Lower leg skin (tissue), 3 donors: ENCODE measurements around the gene TMPRSS11A.

Experiments used
- POLR2A ChIP-seq, 2 donors: fragments of 450-650 bp; IDR thresholded peaks; one replicate each; pipeline ENCODE4 v1.6.1; 2016 to 2017; ENCODE audit warnings: antibody characterized with exemption in 2 of 2, mild to moderate bottlenecking in 1 of 2, moderate library complexity in 1 of 2
- TF ChIP-seq, protein P1 (sequence below), 3 donors: fragments of 450-650 bp; IDR thresholded peaks; one replicate each; pipeline ENCODE4 v1.5.1; 2016; ENCODE audit warnings: antibody characterized with exemption in 3 of 3, mild to moderate bottlenecking in 3 of 3, moderate library complexity in 2 of 3

DNA sequence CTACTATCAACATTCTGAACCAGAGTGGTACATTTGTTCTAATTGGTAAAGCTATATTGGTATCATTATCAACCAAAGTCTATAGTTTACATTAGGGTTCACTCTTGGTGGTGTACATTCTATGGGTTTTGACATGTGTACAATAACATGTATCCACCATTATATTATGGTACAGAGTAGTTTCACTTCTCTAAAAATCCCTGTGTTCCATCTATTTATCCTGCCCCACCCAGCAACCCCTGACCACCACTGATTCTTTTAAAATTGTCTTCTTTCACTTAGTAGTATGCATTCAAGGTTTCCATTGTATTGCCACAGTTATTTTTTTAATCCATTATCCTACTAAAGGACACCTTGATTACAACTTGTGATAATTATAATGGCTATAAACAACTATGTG lies 64.2 kb downstream of the TMPRSS11A start:
- no peak for TF ChIP-seq POLR2A (IDR thresholded peaks at IDR 0.05)
- TF ChIP-seq, protein P1, sequence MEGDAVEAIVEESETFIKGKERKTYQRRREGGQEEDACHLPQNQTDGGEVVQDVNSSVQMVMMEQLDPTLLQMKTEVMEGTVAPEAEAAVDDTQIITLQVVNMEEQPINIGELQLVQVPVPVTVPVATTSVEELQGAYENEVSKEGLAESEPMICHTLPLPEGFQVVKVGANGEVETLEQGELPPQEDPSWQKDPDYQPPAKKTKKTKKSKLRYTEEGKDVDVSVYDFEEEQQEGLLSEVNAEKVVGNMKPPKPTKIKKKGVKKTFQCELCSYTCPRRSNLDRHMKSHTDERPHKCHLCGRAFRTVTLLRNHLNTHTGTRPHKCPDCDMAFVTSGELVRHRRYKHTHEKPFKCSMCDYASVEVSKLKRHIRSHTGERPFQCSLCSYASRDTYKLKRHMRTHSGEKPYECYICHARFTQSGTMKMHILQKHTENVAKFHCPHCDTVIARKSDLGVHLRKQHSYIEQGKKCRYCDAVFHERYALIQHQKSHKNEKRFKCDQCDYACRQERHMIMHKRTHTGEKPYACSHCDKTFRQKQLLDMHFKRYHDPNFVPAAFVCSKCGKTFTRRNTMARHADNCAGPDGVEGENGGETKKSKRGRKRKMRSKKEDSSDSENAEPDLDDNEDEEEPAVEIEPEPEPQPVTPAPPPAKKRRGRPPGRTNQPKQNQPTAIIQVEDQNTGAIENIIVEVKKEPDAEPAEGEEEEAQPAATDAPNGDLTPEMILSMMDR (IDR thresholded peaks at IDR 0.05): no peak
